Erythroblast (primary cell): Measurements from ENCODE around the gene SDK2.
"Not testable (repeated sequence)": the region's sequence is repeated elsewhere in the genome, so short reads cannot be mapped to it uniquely, and the experiment has no call there.

ENCODE experiments used
- DNase-seq, 2 experiments: peaks; one replicate each; lab custom pipeline; 2025; lab: John Stamatoyannopoulos, UW
- GATA1 ChIP-seq: IDR thresholded peaks from 2 replicates; pipeline ENCODE4 v1.6.1; 2011; ENCODE audit warnings: low read depth, mild to moderate bottlenecking, control low read depth, low read length, moderate library complexity
- POLR2A ChIP-seq: IDR thresholded peaks from 2 replicates; pipeline ENCODE4 v1.6.1; 2011; ENCODE audit warnings: mild to moderate bottlenecking, low read length

Gene SDK2

DNA sequence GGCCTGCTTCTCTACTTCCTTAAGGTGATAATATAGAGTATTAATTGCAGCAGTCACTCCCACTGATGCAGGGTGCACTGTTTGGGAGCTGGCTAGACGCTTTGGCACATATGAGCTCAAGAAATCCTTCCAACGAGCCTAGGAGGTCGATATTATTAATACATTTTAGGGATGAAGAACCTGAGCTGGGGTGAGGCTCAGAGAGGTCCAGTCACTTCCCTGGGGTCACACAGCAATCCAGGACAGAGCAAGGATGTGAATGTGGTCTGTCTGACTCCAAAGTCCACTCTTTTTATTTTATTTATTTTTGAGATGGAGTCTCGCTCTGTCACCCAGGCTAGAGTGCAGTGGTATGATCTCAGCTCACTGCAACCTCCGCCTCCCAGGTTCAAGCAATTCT, 176.0 kb downstream of the SDK2 start:
- DNase-seq: no peak
- TF ChIP-seq POLR2A: no peak
- TF ChIP-seq GATA1: no peak

GRCh38 chr17:73467651-73468050, 176.6 kb downstream of the SDK2 start:
- no peak for DNase-seq

DNA sequence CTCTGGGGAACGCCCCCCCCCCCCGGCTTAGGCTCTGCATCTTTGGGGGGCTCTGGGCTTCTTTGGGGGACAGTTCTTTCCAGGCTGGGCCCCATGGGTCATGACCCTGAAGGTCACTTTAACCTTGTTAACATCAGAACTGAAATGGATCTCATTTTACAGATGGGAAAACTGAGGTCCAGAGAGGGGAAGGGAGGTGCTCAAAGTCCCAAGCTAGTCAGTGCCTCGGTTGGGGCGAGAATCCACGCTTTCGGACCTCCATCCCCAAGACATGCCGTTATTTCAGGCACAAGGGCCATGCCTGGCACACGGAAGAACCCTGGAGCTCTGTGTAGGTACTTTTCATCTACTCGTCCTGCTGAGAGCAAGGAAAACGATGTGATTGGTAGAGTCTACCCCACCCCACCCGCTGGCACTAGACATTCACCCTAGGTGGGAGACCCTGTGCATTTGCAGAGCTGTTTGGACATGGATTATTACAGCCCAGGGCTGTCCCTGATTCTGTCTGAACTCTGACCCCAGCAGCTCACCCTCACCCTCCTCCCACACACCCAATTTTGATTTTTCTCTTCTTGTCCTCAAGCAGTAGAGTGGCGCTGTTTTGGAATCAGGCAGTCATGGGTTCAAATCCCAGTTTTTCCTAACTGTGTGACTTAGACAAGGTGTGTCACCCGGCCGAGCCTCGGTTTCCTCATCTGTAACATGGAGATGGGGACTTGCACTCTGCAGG, 177.4 kb downstream of the SDK2 start:
- DNase-seq: no peak
- TF ChIP-seq GATA1 (no peak), POLR2A (no peak)

More at GRCh38 chr17:73467651-73468050, 176.6 kb downstream of the SDK2 start:
- TF ChIP-seq GATA1 (no peak), POLR2A (no peak)

GRCh38 chr17:73465953-73466230, 178.4 kb downstream of the SDK2 start:
- DNase-seq: no peak
- TF ChIP-seq POLR2A (no peak), GATA1 (no peak)

- TF ChIP-seq GATA1 (no peak), POLR2A (no peak)
- DNase-seq: no peak
Observed at GRCh38 chr17:73465130-73465952, 178.9 kb downstream of the SDK2 start.

- no peak for DNase-seq
- TF ChIP-seq POLR2A (no peak), GATA1 (no peak)
Observed at GRCh38 chr17:73464447-73464846, 179.8 kb downstream of the SDK2 start.

DNA sequence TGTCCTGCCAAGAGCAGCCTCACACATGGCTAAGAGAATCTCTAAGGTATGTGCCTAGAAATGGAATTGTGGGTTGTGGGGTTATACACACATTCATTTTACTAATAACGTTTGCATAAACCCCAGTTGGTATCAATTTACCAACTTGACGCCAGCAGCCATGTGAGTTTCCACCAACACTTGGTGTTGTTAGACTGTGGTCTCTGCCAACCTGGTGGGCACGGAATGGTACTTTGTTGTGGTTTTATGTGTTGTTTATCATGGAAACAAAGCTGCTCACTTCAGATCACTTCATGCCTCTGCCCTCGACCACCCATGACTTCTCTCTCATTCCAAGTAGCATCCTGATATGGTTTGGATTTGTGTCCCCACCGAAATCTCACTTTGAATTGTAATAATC, 180.4 kb downstream of the SDK2 start:
- TF ChIP-seq POLR2A: no peak
- TF ChIP-seq GATA1: no peak
- DNase-seq: no peak

DNA sequence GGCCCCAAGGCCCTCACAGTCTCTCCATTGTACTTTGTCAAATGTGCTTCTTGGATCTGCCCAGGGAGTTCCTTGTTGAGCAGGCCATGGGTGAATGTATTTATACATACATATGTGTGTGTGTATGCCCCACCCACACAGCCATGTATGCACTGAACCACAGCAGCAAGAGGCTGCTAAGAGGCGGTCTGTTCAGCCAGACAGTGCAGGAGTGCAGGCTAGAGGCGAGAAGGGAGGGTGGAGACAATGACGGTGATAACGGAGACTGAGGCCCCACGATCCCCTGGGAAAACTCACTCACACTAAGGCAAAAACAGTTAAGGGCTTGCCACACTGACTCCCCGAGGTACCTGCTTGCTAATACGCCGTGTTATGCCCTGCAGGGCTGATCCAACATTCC, 181.4 kb downstream of the SDK2 start:
- DNase-seq: no peak
- TF ChIP-seq GATA1: no peak
- TF ChIP-seq POLR2A: no peak

- no peak for TF ChIP-seq POLR2A
- no peak for TF ChIP-seq GATA1
- DNase-seq: no peak
Observed at GRCh38 chr17:73459980-73460379, 184.3 kb downstream of the SDK2 start.

- DNase-seq: no peak
- no peak for TF ChIP-seq POLR2A
- TF ChIP-seq GATA1: no peak
Observed at GRCh38 chr17:73455767-73456166, 188.5 kb downstream of the SDK2 start.

DNA sequence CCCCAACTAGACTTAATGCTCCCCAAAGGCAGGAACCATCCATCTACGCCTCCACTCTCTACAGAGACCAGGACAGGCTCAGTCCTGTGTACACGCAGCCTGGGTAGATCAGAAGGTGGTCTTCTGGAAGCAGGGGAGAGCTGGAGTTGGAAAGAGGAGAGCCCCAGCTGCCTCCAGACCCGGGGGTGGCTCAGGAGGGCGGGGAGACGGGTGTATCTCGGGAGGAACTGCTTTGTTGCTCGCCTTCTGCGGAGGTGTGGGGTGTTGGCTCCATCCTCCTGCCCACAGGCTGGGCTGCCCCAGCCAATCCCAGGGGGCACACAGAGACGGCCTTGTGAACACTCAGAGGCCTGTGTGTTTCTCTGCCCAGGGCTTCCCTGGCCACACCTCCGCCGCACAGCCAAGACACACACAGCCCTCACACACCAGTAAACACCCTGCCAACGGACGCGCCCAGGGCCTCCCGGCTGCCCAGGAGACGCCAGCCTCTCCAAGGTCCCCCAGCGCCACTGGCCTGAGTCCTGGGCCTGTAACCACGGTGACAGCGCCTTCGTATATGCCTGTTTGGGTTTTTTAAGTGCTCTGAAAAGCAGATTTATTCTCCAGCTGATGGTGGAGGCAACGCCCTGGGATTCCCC, 189.1 kb downstream of the SDK2 start:
- no peak for DNase-seq
- TF ChIP-seq GATA1 (no peak), POLR2A (no peak)

DNA sequence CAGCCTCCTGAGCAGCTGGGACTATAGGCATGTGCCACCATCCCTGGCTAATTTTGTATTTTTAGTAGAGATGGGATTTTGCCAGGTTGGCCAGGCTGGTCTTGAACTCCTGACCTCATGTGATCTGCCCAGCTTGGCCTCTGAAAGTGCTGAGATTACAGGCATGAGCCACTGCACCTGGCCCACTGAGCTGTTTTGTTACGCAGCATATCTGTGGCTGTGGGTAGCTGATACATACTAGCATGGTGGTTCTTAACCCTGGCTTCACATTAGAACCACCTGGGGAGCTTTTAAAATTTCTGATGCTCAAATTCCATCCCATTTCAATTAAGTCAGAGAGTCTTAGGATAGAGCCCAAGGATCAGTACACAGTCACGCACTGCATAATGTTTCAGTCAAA, 190.8 kb downstream of the SDK2 start:
- DNase-seq: not testable (repeated sequence)

DNA sequence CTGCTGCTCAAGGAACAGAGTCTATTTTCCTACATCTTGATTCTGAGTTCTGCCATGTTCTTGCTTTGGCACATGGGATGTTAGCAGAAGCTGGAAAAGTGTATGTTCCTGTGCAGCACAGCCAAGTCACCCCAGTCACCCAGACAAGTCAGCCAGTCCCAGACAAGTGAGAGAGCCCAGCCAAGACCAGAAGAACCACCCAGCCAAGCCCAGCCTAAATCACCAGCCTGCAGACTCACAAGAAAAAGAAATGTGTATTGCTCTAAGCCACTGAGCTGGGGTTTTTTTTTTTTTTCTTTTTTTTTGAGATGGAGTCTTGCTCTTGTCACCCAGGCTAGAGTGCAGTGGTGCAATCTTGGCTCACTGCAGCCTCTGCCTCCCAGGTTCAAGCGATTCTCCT, 191.2 kb downstream of the SDK2 start:
- TF ChIP-seq GATA1 (no peak), POLR2A (no peak)
- DNase-seq: no peak

DNA sequence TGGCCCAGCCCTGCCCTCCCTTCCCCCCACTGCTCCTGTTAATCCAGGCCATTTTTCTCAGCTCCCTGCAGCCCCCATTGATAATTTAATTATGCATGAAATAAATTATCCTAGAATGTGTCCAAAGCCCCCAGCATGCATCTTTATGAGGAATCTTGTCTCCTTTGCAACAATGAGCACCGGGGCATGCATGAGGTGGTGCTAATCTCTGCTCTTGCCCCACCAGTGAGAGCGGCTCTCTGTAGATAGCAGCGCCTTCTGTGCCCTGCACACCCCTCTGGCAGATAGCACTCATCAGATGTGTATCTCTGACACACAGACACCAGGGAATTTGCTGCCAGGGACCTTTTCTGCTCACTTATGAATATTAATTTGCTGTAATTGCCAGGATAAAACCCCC, 192.2 kb downstream of the SDK2 start:
- DNase-seq: peak in 1 of 2 experiments; percentile 58
- TF ChIP-seq POLR2A: no peak
- no peak for TF ChIP-seq GATA1
